Measurements from ENCODE around the gene HEATR9.

HEATR9 gene

DNA sequence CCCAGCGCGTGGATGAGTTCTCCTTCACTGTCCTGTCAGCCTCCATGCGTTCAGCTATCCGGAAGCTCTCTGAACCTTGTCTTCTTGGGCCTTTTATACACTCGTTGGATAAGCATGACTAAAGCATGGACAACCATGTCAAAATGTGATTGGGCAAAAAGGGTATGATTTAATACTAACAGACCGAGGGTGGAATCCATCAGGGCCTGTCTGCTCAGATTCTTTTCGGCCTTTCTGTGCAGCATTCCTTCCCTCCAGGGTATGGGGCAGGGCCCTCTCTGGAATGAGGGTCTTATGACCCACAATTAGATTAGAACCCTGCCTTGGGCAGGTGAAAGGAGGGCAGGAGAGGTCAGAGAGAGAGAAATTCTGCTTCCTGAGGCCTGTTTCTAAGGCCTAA lies 25.5 kb upstream of the HEATR9 start:
- no peak for DNase-seq

DNA sequence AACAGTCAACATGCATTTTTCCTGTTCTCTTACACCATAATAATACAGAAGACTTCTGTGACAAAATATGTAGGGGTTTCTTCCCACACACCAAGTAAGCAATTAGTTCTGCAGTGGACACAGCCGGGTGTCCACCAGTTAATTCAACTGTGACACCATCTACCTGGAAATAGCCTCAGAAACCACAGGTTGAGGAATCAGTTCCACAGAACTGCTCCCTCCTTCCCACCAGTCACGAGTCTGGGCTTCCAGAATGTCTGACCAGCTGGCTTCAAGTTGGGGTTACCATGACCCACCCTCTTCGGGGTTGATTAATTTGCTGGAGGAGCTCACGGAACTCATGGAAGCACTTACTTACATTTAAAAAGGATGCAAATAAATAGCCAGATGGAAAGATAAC lies 25.1 kb upstream of the HEATR9 start:
- DNase-seq, result no peak

DNA sequence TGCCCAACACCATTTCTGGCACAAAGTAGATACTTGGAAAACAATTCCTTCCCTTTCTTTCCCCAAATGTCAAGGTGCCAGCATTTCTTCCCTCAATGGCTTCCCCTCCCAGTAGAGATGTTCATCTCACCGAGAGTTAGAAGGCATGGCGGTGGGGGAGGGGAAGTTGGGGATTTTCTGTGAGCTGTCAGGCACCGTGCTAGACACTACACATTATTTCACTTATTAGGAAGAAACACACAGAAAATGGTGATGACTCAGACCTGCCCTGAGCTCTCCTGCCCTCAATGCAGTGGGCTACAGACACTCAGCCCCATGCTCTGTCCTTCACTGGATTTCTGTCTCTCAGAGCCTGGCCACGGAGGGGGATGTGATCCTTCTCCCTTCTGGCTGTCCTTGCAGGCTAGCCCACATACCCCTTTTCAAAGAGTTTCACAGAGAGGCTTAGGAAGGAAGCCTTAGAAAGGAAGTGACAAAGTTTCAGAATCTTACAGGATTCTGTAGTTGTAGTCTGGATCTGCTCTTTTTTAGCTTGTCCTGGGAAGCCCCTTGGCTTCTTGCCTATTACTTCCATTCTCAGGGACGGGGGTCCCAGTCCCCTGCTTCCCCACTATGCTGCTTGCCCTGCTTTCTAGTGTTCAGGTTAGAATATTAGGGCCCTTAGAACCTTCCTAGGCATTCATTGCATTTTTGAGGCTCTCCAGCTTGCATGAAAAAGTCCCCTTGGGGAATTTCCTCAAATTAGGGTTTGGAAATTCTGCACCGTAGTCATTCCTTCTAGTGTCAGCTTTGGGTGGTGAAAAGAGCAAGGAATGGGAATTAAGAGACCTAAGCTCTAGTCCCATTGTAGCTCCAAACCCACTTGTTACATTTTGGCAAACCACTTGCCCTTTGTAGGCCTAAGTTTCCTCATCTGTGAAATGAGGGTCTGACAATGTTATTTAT lies 23.7 kb upstream of the HEATR9 start:
- DNase-seq, result peak; percentile 45

DNA sequence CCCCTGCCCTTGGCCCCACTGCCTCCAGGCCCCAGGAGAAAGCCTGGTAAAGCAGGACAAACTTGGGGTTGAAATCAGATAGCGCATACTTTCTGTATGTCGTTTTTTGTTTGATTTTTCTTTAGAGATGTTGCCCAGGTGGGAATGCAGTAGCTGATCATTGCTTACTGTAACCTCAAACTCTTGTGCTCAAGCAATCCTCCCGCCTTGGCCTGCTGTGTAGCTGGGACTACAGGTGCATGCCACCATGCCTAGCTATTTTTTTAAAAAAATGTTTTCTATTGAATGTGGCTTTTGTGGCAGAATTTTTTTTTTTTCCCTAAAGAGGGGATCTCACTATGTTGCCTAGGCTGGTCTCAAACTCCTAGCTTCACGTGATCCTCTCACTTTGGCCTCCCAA lies 22.6 kb upstream of the HEATR9 start:
- DNase-seq, result no peak

DNA sequence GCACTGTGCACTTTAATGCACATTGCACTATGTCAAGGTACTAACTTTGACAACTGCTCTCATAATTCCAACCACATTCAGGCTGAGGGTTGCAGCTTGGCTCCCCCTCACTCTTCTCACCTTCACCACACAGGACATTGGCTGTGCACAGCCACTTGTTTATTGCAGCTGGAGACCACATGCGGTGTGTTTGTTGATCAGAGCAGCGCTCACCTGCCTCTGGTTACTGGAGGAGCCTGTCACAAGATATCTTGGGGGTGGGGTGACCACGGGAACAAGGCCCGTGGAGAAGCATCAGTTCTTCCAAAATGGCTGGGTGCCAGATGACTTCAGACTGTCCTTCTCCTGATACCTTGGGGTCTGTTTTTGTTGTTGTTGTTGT lies 22.1 kb upstream of the HEATR9 start:
- DNase-seq, result peak; percentile 61

- no peak for DNase-seq
Observed at GRCh38 chr17:35889818-35890773, 21.4 kb upstream of the HEATR9 start.

DNA sequence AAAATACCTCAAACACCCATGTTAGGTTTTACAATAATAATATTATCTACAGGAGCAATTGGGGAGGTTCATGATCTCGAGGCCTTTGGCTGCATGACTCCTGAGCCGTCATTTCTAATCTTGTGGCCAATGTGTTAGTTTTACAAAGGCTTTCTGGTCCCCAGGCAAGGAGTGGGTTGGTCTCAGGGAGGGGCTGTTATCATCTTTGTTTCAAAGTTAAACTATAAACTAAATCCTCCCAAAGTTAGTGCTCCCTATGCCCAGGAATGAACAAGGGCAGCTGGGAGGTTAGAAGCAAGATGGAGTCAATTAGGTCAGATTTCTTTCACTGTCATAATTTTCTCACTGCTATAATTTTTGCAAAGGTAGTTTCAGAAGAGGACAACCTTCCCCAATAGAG lies 20.6 kb upstream of the HEATR9 start:
- no peak for DNase-seq

- peak; percentile 83 for DNase-seq
Observed at GRCh38 chr17:35879773-35880654, 11.3 kb upstream of the HEATR9 start, which contains the start of gene CCL5. TSS of gene CCL5 (minus strand) at chr17:35880360.

DNA sequence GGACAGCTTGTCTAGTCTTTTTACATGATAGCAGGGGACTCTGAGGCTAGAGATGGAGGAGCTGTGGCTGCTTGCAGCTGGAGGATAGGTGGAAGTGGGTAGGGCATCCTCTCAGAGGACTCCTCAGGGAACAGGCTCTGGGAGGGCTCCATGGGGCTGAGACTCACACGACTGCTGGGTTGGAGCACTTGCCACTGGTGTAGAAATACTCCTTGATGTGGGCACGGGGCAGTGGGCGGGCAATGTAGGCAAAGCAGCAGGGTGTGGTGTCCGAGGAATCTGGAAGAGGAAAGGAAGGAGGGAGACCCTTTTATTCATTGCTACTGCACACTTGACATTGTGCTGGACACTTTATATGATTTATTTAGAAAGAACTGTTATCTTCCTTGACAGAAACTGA lies 9.7 kb upstream of the HEATR9 start:
- DNase-seq, result no peak

DNA sequence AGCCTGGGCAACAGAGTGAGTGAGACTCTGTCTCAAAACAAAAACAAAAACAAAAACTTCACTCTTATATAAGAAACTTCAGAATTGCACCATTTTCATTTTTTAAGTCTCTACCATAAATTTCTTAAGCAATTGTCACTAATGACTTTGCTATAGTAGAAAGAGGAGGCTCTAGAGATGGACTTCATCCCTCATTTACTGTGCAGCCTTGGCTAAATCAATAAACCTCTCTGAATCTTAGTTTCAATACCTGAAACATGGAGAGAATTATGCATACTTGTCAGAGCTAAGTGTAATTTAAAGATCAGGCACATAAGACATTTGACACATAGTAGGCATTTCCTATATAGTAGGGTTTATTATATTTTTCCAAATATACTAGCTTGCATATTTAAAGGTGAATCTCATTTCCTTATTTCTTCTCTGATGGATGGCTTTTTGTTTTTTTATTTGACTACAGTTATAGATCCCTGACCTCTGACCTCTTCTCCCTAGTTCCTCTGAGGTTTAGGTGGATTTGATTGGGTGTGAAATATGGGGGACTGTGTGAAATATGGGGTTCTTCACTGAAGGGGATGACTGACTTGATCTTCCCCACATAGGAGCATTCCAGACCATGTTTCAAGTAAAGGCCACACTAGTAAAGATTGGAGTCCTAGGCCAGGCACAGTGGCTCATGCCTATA lies 8.8 kb upstream of the HEATR9 start:
- no peak for DNase-seq

DNA sequence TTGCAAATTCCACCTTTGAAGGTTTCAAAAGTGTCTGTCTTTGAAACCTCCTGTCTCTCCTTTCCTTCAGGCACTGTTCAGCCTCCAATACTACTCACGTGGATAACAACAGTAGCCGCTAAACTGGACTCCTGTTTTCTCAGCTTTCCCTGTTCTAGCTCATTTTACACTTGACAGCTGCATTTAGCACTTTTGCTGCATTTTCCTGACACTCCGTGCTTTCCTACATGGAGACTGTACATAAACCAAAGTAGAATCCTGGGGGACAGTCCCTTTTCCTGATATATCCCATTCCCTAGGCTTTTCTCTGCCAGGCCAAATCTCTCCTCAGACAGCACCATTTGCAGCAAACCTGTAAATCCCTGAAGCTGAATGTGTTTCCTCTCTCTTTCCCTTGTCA lies 7.8 kb upstream of the HEATR9 start:
- DNase-seq, result no peak

GRCh38 chr17:35875800-35876139 lies 7.1 kb upstream of the HEATR9 start:
- DNase-seq, result no peak

GRCh38 chr17:35875072-35875799 lies 6.5 kb upstream of the HEATR9 start:
- no peak for DNase-seq

DNA sequence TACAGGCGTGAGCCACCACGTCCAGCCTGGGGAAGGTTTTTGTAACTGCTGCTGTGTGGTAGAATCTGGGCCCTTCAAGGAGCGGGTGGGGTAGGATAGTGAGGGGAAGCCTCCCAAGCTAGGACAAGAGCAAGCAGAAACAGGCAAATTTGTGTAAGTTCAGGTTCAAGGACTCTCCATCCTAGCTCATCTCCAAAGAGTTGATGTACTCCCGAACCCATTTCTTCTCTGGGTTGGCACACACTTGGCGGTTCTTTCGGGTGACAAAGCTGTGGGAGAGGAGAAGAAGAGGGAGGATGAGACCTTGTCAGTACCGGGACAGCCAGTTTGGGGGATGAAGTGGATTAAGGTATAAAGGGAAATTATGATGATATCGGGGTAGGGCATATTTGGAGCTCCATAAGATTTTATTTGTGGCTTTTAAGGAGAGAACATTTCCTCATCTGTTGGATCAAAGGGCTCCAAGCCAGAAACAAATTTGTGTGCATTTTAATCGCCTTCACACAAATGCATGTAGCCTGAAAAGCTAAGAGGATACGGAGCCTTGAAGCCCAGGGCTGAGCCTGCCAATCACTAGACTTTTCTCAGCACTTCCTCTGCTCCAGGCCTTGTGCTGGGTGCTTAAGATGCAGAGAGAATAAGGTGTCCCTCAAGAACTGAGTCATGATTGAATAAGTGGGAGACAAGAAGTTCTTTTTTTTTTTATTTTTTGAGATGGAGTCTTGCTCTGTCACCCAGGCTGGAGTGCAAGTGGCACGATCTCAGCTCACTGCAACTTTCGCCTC lies 3.7 kb upstream of the HEATR9 start:
- DNase-seq, result no peak

GRCh38 chr17:35870906-35871819 lies 2.5 kb upstream of the HEATR9 start:
- DNase-seq, result peak; percentile 20

DNA sequence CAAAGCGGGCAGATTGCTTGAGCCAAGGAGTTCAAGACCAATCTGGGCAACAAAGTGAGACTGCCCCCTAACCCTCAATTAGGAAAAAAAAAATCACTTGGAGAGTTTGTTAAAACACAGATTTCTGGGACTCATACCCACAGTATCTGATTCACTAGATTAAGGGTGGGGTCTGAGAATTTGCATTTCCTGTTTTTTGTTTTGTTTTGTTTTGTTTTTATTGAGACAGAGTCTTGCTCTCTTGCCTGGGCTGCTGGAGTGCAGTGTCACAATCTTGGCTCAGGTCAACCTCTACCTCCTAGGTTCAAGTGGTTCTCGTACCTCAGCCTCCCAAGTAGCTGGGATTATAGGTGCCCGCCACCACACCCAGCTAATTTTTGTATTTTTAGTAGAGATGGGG lies 1.1 kb downstream of the HEATR9 start:
- DNase-seq, result no peak

GRCh38 chr17:35866341-35866950 lies 2.2 kb downstream of the HEATR9 start:
- DNase-seq, result no peak

- DNase-seq, result no peak
Observed at GRCh38 chr17:35865412-35866340, 3.0 kb downstream of the HEATR9 start.

Data from CD4-positive, alpha-beta T cell treated with Interferon gamma for 1 hour (primary cell).